ENCODE measurements around the gene MARK4.

- TF ChIP-seq POLR2A (IDR thresholded peaks at IDR 0.05) (no peak), CTCF (IDR thresholded peaks at IDR 0.05) (no peak)
These were observed 27.2 kb upstream of the MARK4 start for GRCh38 chr19:45223879-45224278.
